ENCODE measurements around the gene TDRD1. TPM values are rescaled to one million over a fixed set of nuclear protein-coding genes. Genes with fewer than 3 reads are reported as not detected.

TDRD1 gene
- total and polyA plus RNA-seq, 10 of the 15 experiments (the other 5 are each of a cell fraction or from before 2014, with no cell fraction given) = 0.03 to 0.04 TPM; not detected in 8

DNA sequence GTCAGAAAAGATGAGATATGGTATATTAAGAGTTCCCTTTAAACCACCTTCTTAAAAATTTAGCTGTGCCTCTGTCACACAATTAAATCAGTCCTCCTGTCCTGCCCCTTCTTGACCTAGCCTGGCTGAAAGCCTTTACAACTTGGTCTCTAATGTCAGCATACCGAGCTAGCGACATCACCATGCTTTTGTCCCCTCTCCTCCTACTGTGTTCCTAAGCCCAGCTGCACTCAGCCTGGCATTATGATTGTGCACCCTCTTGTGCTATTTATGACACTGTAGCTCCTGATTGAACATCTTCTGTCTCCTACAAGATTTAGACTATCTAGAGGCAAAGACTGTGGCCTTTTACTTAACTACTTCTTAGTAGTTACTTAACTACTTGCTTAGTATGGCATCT, 29.2 kb downstream of the TDRD1 start:
- Histone ChIP-seq H3K4me3 (no peak overlapping the region), H3K4me2 (ENCODE audit: control insufficient read depth, insufficient read depth) (no peak overlapping the region), H4K20me1 (ENCODE audit: control insufficient read depth, insufficient read depth) (no peaks in the 10 kb centered on the region), H3K9me3 (replicated peaks; ENCODE audit: control insufficient read depth, insufficient read depth, low read length) (no peaks in the 10 kb centered on the region), H2AFZ (ENCODE audit: control insufficient read depth, low read depth, low read length) (no peak overlapping the region), H3K27me3 (replicated peaks in 1 of 2; ENCODE audit: control insufficient read depth in 2 of 2, insufficient read depth in 2 of 2, low read length in 1 of 2) (peaks cover 0 to 5% of the 10 kb centered on the region in 2 experiments; a peak in 3 of 4 replicates), H3K36me3 (ENCODE audit: control insufficient read depth in 2 of 2, insufficient read depth in 2 of 2, low read length in 1 of 2) (no peaks in the 10 kb centered on the region), H3K79me2 (ENCODE audit: control insufficient read depth, insufficient read depth, low read length) (no peaks in the 10 kb centered on the region), H3K9ac (ENCODE audit: control insufficient read depth, insufficient read depth, low read length) (no peak overlapping the region), H3K4me1 (ENCODE audit: control insufficient read depth, insufficient read depth, low read length) (no peaks in the 10 kb centered on the region; the same call in 1 of the 2 replicates), H3K27ac (ENCODE audit: control insufficient read depth, insufficient read depth) (no peak overlapping the region)
- RAD21 ChIA-PET (ENCODE audit: unreplicated experiment) = no interaction called here
- in situ Hi-C loops (cut with MboI) (loop anchor here (25.0 kb wide), 1 partner anchor 104 kb away; no protein-coding TSS in a partner anchor), intact Hi-C loops (cut with micrococcal nuclease; ENCODE audit: unreplicated experiment) (no loop called here)
- BruUV-seq (replicated peaks) = no TSS peak
- DNase-seq (ENCODE audit: low read depth, low spot score) (no peak), FAIRE-seq (no peak), ATAC-seq (no peak)
- SMC1A ChIA-PET (ENCODE audit: uncharacterized antibody, unreplicated experiment) = no interaction called here
- POLR2A ChIA-PET = no interaction called here
- CTCF ChIA-PET = interaction anchor here (1.8 kb wide), 1 partner anchor 14 kb away, joined by 4 read pairs; no protein-coding TSS in a partner anchor
- whole genome bisulfite sequencing (ENCODE audit: insufficient coverage, insufficient replicate concordance, low lambda C conversion rate, missing lambda C conversion rate) = 42% methylated on average over 2 of the region's 2 CpGs
- no peak for TF ChIP-seq PBX3 (IDR thresholded peaks at IDR 0.05; ENCODE audit: insufficient replicate concordance, low read depth, low read length)
- TF ChIP-seq RAD21 (IDR thresholded peaks at IDR 0.05; ENCODE audit: insufficient read depth, low read depth, low read length) = no peak
- no peak for TF ChIP-seq E2F8 (IDR thresholded peaks at IDR 0.05; ENCODE audit: low read depth, partially characterized antibody)
- no peak for TF ChIP-seq SMAD5 (IDR thresholded peaks at IDR 0.05; ENCODE audit: low read depth)
- no peak for TF ChIP-seq HDAC2 (IDR thresholded peaks at IDR 0.05)
- TF ChIP-seq SP1 (IDR thresholded peaks at IDR 0.05; ENCODE audit: low read depth, low read length) = no peak
- no peak for TF ChIP-seq FOXK2 (IDR thresholded peaks at IDR 0.05)
- TF ChIP-seq, protein P1, sequence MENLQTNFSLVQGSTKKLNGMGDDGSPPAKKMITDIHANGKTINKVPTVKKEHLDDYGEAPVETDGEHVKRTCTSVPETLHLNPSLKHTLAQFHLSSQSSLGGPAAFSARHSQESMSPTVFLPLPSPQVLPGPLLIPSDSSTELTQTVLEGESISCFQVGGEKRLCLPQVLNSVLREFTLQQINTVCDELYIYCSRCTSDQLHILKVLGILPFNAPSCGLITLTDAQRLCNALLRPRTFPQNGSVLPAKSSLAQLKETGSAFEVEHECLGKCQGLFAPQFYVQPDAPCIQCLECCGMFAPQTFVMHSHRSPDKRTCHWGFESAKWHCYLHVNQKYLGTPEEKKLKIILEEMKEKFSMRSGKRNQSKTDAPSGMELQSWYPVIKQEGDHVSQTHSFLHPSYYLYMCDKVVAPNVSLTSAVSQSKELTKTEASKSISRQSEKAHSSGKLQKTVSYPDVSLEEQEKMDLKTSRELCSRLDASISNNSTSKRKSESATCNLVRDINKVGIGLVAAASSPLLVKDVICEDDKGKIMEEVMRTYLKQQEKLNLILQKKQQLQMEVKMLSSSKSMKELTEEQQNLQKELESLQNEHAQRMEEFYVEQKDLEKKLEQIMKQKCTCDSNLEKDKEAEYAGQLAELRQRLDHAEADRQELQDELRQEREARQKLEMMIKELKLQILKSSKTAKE (IDR thresholded peaks at IDR 0.05; ENCODE audit: low read depth, poor library complexity, severe bottlenecking) = no peak
